C1 segment of cervical spinal cord (tissue), 14 donors: ENCODE results near the gene APCDD1.

Experiments used
- DNase-seq, 14 donors: peaks; one replicate each; lab custom pipeline; 2025; lab: John Stamatoyannopoulos, UW

Gene APCDD1

GRCh38 chr18:10453806-10454680, at the start of gene APCDD1:
Gene APCDD1, plus strand, starts transcription at chr18:10454635. Its CDS starts 347 bp downstream, at chr18:10454982.
- peak in 12 of 14 donors; percentile 11 to 87 (median 68) for DNase-seq

- DNase-seq, result no peak
These were observed 49.4 kb upstream of the APCDD1 start for GRCh38 chr18:10405014-10405493.

- no peak for DNase-seq
These were observed 48.4 kb upstream of the APCDD1 start for GRCh38 chr18:10405816-10406663.

GRCh38 chr18:10408131-10408530, 46.3 kb upstream of the APCDD1 start:
- DNase-seq, result no peak

- DNase-seq, result no peak
These were observed 45.4 kb upstream of the APCDD1 start for GRCh38 chr18:10409041-10409440.

GRCh38 chr18:10410472-10411308, 43.7 kb upstream of the APCDD1 start:
- DNase-seq, result peak in 2 of 14 donors; percentile 36 to 57

GRCh38 chr18:10412933-10413332, 41.5 kb upstream of the APCDD1 start:
- no peak for DNase-seq

GRCh38 chr18:10413722-10414121, 40.7 kb upstream of the APCDD1 start:
- DNase-seq, result no peak

GRCh38 chr18:10414293-10414842, 40.1 kb upstream of the APCDD1 start:
- DNase-seq, result no peak

- DNase-seq, result no peak
These were observed 38.4 kb upstream of the APCDD1 start for GRCh38 chr18:10416065-10416464.

GRCh38 chr18:10417191-10417590, 37.2 kb upstream of the APCDD1 start:
- no peak for DNase-seq

- no peak for DNase-seq
These were observed 36.8 kb upstream of the APCDD1 start for GRCh38 chr18:10417664-10418063.

- DNase-seq, result no peak
These were observed 35.6 kb upstream of the APCDD1 start for GRCh38 chr18:10418836-10419235.

- DNase-seq, result no peak
These were observed 34.9 kb upstream of the APCDD1 start for GRCh38 chr18:10419420-10420103.

GRCh38 chr18:10420561-10421352, 33.7 kb upstream of the APCDD1 start:
- DNase-seq, result no peak

- DNase-seq, result no peak
These were observed 32.6 kb upstream of the APCDD1 start for GRCh38 chr18:10421859-10422258.

GRCh38 chr18:10422731-10423130, 31.7 kb upstream of the APCDD1 start:
- no peak for DNase-seq

- DNase-seq, result no peak
These were observed 29.7 kb upstream of the APCDD1 start for GRCh38 chr18:10424585-10425307.

GRCh38 chr18:10430677-10431076, 23.8 kb upstream of the APCDD1 start:
- no peak for DNase-seq
